ENCODE results near the gene SERPINE2.

GRCh38 chr2:224008702-224009261 is 30.3 kb downstream of the SERPINE2 start:
- TF ChIP-seq CTCF (conservative IDR thresholded peaks at IDR 0.05; ENCODE audit: low read depth, low read length) = no peak
- TF ChIP-seq EZH2 (IDR thresholded peaks at IDR 0.05; ENCODE audit: borderline replicate concordance, low read depth, low read length, poor library complexity, severe bottlenecking) = no peak

Data from A673 (cell line).